WERI-Rb-1 (cell line): ENCODE measurements around the gene CPB1.

ENCODE experiments used
- DNase-seq: peaks from one replicate; pipeline ENCODE4 v3.0.0-alpha.2; 2020
- H3K27ac ChIP-seq: fragments of 250-450 bp; sonication (Bioruptor Pico); 2 replicates; pipeline ENCODE4 v1.5.1; 2020; ENCODE audit warnings: mild to moderate bottlenecking, moderate library complexity
- H3K27me3 ChIP-seq: fragments of 250-450 bp; sonication (Bioruptor Pico); 2 replicates; pipeline ENCODE4 v1.5.1; 2021; ENCODE audit warnings: mild to moderate bottlenecking, low read depth, moderate library complexity; ENCODE audit not compliant: insufficient read depth, severe bottlenecking
- H3K36me3 ChIP-seq: fragments of 250-450 bp; sonication (Bioruptor Pico); 2 replicates; pipeline ENCODE4 v1.5.1; 2020; ENCODE audit warnings: mild to moderate bottlenecking, moderate library complexity
- H3K4me3 ChIP-seq: 2 replicates; pipeline ENCODE4 v1.5.1; 2011; ENCODE audit warnings: low read depth, mild to moderate bottlenecking, control low read depth, low read length
- H3K9me3 ChIP-seq: fragments of 250-450 bp; sonication (Bioruptor Pico); 2 replicates; pipeline ENCODE4 v1.5.1; 2021; ENCODE audit warnings: mild to moderate bottlenecking, moderate library complexity; ENCODE audit not compliant: severe bottlenecking
- TF ChIP-seq, protein P1 (sequence below): IDR thresholded peaks from 2 replicates; pipeline ENCODE4 v1.5.1; 2011; ENCODE audit warnings: low read depth, mild to moderate bottlenecking, control low read depth, inconsistent platforms, low read length

CPB1 gene

DNA sequence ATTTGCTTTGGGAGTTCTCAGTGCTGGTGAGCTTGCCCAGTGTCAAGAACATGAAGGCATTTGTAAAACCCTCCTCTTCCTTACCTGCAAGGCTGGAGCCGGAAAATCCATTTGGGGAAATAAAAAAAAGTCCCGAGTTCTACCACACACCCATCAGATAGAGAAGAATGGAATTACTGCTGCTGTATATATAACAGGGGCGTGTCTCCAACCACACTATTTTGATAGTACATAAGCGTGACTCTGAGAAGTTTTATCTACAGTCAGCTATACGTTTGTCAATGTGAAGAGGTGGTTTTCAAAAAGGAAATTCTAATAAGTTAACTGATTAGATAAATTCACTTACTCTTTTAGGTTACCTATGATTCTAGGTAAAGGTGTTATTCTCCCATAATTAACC lies 36.2 kb downstream of the CPB1 start:
- Histone ChIP-seq H3K9me3 (no peaks in the 10 kb centered on the region), H3K36me3 (no peaks in the 10 kb centered on the region), H3K27ac (no peak overlapping the region), H3K4me3 (no peak overlapping the region), H3K27me3 (no peaks in the 10 kb centered on the region)
- DNase-seq: no peak
- TF ChIP-seq, protein P1, sequence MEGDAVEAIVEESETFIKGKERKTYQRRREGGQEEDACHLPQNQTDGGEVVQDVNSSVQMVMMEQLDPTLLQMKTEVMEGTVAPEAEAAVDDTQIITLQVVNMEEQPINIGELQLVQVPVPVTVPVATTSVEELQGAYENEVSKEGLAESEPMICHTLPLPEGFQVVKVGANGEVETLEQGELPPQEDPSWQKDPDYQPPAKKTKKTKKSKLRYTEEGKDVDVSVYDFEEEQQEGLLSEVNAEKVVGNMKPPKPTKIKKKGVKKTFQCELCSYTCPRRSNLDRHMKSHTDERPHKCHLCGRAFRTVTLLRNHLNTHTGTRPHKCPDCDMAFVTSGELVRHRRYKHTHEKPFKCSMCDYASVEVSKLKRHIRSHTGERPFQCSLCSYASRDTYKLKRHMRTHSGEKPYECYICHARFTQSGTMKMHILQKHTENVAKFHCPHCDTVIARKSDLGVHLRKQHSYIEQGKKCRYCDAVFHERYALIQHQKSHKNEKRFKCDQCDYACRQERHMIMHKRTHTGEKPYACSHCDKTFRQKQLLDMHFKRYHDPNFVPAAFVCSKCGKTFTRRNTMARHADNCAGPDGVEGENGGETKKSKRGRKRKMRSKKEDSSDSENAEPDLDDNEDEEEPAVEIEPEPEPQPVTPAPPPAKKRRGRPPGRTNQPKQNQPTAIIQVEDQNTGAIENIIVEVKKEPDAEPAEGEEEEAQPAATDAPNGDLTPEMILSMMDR: no peak

DNA sequence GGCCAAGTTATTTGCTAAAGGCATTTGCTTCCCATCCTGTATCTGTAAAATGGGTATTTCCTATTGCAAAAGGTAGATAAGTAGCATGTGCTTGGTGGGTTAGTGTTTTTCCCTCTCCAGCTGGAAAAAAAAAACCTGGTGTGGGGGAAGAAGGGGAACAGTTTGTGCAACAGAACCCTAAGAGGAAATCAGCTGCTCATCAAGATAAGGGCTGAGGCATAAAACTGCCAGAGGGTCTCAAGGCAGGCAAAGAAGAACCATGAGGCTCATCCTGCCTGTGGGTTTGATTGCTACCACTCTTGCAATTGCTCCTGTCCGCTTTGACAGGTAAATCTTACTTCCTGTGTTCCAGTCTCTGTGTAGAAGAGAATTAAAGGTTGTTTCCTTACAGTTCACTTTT lies 37.4 kb downstream of the CPB1 start, which contains the start of gene CPA3:
Gene CPA3 (plus strand): TSS at position 248 of the 400 bp plus-strand sequence. CDS start 12 bp downstream, at position 260.
- H3K27me3 ChIP-seq: no peaks in the 10 kb centered on the region
- TF ChIP-seq, protein P1: no peak
- no peak within 1 kb of the TSS for H3K4me3 ChIP-seq
- no peak within 1 kb of the TSS for H3K27ac ChIP-seq
- DNase-seq: no peak
- H3K9me3 ChIP-seq: no peaks in the 10 kb centered on the region
- no peaks in the 10 kb centered on the region for H3K36me3 ChIP-seq

DNA sequence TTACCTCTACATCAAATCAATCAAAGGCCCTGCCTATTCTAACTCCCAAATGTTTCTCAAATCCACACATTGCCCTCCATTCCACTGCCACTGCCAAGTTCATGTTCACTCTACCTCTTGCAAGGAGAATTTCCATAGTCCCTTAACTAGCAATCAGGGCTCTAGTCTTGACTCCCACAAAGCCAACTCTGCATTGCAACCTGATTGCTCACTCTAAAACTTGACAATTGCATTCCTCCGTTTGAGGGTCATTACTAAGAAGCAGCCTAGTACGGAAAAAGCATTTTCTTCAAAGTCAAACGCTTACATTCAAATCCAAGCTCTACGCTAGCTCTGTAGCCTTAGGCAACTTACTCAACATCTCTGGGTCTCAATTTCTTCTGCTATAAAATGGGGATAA lies 38.6 kb downstream of the CPB1 start:
- no peaks in the 10 kb centered on the region for H3K27me3 ChIP-seq
- TF ChIP-seq, protein P1: no peak
- no peak for DNase-seq

DNA sequence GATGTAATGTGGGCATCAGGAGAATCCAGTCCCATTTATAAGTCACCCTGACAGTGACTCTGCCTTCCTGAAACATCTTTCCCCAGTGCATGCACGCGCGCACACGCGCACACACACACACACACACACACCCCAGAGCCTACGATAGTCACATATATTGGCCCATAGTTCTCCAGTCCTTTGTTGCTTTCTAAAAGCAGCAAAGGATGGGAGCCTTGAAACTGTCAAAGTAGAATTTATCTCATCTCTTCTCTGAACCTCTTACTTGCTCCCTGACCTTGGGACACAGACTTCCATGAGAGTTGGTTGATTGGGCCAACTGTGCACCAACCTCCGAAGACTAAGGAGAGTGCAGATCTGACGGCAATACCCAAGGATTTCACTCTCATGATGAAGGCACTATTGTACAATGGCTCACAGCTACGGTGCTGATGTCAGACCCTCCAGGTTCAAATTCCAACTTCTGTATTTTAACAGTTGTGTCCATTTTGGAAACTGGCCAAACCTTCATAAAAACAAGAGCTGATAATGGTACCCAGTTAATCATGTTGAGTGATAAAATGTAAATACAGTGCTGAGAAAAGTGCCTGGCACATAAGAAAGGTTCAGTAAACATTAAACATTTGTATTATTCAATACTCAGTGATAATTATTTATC lies 45.8 kb downstream of the CPB1 start:
- TF ChIP-seq, protein P1: no peak
- H3K36me3 ChIP-seq: no peaks in the 10 kb centered on the region
- H3K9me3 ChIP-seq: no peaks in the 10 kb centered on the region
- H3K4me3 ChIP-seq: no peak overlapping the region
- DNase-seq: no peak
- no peak overlapping the region for H3K27ac ChIP-seq
- H3K27me3 ChIP-seq: no peaks in the 10 kb centered on the region

More for the DNA sequence above, 38.6 kb downstream of the CPB1 start:
- Histone ChIP-seq H3K36me3 (no peaks in the 10 kb centered on the region), H3K9me3 (no peaks in the 10 kb centered on the region), H3K4me3 (no peak overlapping the region), H3K27ac (no peak overlapping the region)

DNA sequence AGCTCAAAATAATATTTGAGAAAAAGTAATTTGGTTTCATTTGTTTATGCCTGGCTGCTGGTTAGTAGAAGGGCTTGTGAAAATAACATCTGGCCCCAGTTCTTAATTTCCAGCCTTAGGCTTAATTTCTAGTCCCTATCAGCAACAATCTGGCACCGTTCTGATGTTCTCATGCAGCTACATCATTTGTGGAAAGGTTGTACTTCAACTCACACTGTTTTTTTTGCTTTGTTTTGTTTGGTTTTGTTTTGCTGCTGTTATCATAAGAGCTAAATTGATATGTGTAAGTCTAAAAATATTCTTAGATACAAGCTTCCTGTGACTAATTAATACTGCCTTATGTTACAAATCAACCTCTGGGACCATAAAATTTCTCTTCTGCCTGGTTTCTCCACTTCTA lies 46.4 kb downstream of the CPB1 start:
- Histone ChIP-seq H3K4me3 (no peak overlapping the region), H3K9me3 (no peaks in the 10 kb centered on the region), H3K36me3 (no peaks in the 10 kb centered on the region), H3K27me3 (no peaks in the 10 kb centered on the region), H3K27ac (no peak overlapping the region)
- TF ChIP-seq, protein P1: no peak
- DNase-seq: no peak

DNA sequence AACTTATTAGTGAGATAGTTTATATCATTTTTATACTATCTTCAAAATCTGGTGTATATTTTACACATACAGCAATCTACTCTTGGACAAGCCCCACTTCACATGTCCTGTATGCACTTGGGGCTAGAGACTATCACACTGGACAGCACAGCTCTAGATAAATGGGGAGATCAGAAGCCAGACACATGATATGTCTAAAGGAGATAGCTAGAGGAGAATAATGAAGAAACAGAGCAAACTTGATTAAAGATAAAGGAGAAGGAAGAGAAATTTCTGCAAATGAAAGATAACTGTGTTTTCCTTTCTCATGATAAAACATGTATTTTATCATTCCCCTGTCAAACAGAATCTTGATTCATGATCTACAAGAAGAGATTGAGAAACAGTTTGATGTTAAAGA lies 50.5 kb downstream of the CPB1 start:
- Histone ChIP-seq H3K9me3 (no peaks in the 10 kb centered on the region), H3K27ac (no peak overlapping the region), H3K4me3 (no peak overlapping the region), H3K27me3 (no peaks in the 10 kb centered on the region), H3K36me3 (no peaks in the 10 kb centered on the region)
- TF ChIP-seq, protein P1: no peak
- no peak for DNase-seq
